Spleen (tissue), 7 donors: Measurements from ENCODE around the gene NLK.
"Not testable (repeated sequence)": the region's sequence is repeated elsewhere in the genome, so short reads cannot be mapped to it uniquely, and the experiment has no call there.

Experiments
- CTCF ChIP-seq, 11 experiments: fragments of 200-600 bp in 7 of 11; fragments of 450-650 bp in 4 of 11; sonication (generic) in 4 of 11; IDR thresholded peaks in 8 of 11; conservative IDR thresholded peaks in 3 of 11; 1 replicate in 7 of 11; 2 replicates in 4 of 11; pipeline versions ENCODE4 v1.4.0 to v1.8.0; 2016 to 2021; ENCODE audit warnings: antibody characterized with exemption in 11 of 11, inconsistent platforms in 4 of 11, mild to moderate bottlenecking in 1 of 11
- POLR2A ChIP-seq, 3 donors: fragments of 450-650 bp; IDR thresholded peaks; one replicate each; pipeline ENCODE4 v1.5.1; 2017; ENCODE audit warnings: antibody characterized with exemption in 3 of 3, mild to moderate bottlenecking in 1 of 3
- donor health status: DM: no; HTN: no; CAD: no; lungs with moderate emphysema.
- donor health status: DM: no; HTN: no; CAD: no.
- donor health status: DM: no; HTN: no; CAD: no.

- not testable (repeated sequence) for TF ChIP-seq CTCF (IDR thresholded peaks at IDR 0.05 in 8 of 11, conservative IDR thresholded peaks at IDR 0.05 in 3 of 11); POLR2A (IDR thresholded peaks at IDR 0.05)
Measured at GRCh38 chr17:28236033-28236653, 193.7 kb downstream of the NLK start.
